Measurements from ENCODE around the gene FOXF1. TPM values are rescaled to one million over a fixed set of nuclear protein-coding genes. Genes with fewer than 3 reads are reported as not detected.

FOXF1 gene
- total and polyA plus RNA-seq, 4 donors = 0.56 to 1.2 (median 0.89) TPM

DNA sequence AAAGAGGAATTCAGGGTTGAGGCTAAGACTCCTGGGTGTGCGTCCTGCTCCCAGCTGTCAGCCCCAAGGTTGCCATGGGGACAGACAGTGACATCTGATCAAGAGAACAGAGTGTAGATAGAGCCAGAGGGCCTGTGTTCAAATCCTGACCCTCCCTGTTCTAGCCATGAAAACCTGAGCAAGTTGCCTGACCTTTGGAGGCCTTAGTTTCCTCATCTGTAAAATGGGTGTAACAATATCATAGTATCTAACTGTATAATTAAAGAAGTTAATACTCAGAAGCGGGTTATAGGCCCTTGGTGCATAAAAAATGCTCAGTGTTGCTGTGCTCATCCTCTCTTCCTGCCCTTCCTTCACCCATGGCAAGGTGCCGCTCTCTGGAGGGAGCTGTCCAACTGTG lies 28.7 kb upstream of the FOXF1 start:
- Histone ChIP-seq H3K9ac (ENCODE audit: low read depth in 1 of 2, low read length in 2 of 2) (no peak overlapping the region), H3K27ac (ENCODE audit: low read depth in 1 of 2, low read length in 2 of 2) (no peak overlapping the region), H3K4me3 (ENCODE audit: low read depth in 1 of 3, low read length in 3 of 3) (no peak overlapping the region), H3K36me3 (ENCODE audit: control insufficient read depth in 4 of 4, insufficient read depth in 3 of 4, low read depth in 1 of 4, low read length in 3 of 4) (no peaks in the 10 kb centered on the region), H3K9me3 (ENCODE audit: control insufficient read depth in 4 of 4, low read length in 3 of 4) (peaks cover 3 to 17% (median 16%) of the 10 kb centered on the region in 4 donors), H3K4me1 (ENCODE audit: control insufficient read depth in 4 of 4, insufficient read depth in 4 of 4, low read length in 3 of 4) (no peaks in the 10 kb centered on the region), H3K27me3 (ENCODE audit: control insufficient read depth in 4 of 4, insufficient read depth in 4 of 4, low read length in 3 of 4) (peaks cover 0 to 16% (median 8%) of the 10 kb centered on the region in 4 donors)
- no peak for DNase-seq (ENCODE audit: low spot score)
- TF ChIP-seq, protein P1, sequence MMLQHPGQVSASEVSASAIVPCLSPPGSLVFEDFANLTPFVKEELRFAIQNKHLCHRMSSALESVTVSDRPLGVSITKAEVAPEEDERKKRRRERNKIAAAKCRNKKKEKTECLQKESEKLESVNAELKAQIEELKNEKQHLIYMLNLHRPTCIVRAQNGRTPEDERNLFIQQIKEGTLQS (IDR thresholded peaks at IDR 0.05) = no peak
- TF ChIP-seq, protein P2, sequence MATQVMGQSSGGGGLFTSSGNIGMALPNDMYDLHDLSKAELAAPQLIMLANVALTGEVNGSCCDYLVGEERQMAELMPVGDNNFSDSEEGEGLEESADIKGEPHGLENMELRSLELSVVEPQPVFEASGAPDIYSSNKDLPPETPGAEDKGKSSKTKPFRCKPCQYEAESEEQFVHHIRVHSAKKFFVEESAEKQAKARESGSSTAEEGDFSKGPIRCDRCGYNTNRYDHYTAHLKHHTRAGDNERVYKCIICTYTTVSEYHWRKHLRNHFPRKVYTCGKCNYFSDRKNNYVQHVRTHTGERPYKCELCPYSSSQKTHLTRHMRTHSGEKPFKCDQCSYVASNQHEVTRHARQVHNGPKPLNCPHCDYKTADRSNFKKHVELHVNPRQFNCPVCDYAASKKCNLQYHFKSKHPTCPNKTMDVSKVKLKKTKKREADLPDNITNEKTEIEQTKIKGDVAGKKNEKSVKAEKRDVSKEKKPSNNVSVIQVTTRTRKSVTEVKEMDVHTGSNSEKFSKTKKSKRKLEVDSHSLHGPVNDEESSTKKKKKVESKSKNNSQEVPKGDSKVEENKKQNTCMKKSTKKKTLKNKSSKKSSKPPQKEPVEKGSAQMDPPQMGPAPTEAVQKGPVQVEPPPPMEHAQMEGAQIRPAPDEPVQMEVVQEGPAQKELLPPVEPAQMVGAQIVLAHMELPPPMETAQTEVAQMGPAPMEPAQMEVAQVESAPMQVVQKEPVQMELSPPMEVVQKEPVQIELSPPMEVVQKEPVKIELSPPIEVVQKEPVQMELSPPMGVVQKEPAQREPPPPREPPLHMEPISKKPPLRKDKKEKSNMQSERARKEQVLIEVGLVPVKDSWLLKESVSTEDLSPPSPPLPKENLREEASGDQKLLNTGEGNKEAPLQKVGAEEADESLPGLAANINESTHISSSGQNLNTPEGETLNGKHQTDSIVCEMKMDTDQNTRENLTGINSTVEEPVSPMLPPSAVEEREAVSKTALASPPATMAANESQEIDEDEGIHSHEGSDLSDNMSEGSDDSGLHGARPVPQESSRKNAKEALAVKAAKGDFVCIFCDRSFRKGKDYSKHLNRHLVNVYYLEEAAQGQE (IDR thresholded peaks at IDR 0.05) = no peak
- no peak for TF ChIP-seq NR2F2 (IDR thresholded peaks at IDR 0.05)
- TF ChIP-seq RXRA (IDR thresholded peaks at IDR 0.05) = no peak
- TF ChIP-seq, protein P3, sequence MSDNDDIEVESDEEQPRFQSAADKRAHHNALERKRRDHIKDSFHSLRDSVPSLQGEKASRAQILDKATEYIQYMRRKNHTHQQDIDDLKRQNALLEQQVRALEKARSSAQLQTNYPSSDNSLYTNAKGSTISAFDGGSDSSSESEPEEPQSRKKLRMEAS (IDR thresholded peaks at IDR 0.05) = no peak
- WGBS = 80% methylated on average over 3 of the region's 3 CpGs

GRCh38 chr16:86484240-86484639 lies 26.1 kb upstream of the FOXF1 start:
- H3K9ac ChIP-seq (ENCODE audit: low read depth in 1 of 2, low read length in 2 of 2) = no peak overlapping the region
- peaks cover 0 to 10% (median 7%) of the 10 kb centered on the region in 4 donors for H3K27me3 ChIP-seq (ENCODE audit: control insufficient read depth in 4 of 4, insufficient read depth in 4 of 4, low read length in 3 of 4)
- no peaks in the 10 kb centered on the region for H3K4me1 ChIP-seq (ENCODE audit: control insufficient read depth in 4 of 4, insufficient read depth in 4 of 4, low read length in 3 of 4)
- 51% methylated on average over 5 of the region's 5 CpGs for WGBS
- no peak overlapping the region for H3K4me3 ChIP-seq (ENCODE audit: low read depth in 1 of 3, low read length in 3 of 3)
- peaks cover 3 to 18% (median 16%) of the 10 kb centered on the region in 4 donors for H3K9me3 ChIP-seq (ENCODE audit: control insufficient read depth in 4 of 4, low read length in 3 of 4)
- DNase-seq (ENCODE audit: low spot score) = no peak
- no peak overlapping the region for H3K27ac ChIP-seq (ENCODE audit: low read depth in 1 of 2, low read length in 2 of 2)
- TF ChIP-seq, protein P1 (IDR thresholded peaks at IDR 0.05) = no peak
- TF ChIP-seq FOXA1 (IDR thresholded peaks at IDR 0.05) (no peak), EGR1 (IDR thresholded peaks at IDR 0.05; ENCODE audit: low read depth in 2 of 2) (no peak), RAD21 (IDR thresholded peaks at IDR 0.05) (no peak), ZBTB33 (IDR thresholded peaks at IDR 0.05) (no peak), JUND (IDR thresholded peaks at IDR 0.05) (no peak), HNF4A (conservative IDR thresholded peaks at IDR 0.05) (no peak), HNF4G (IDR thresholded peaks at IDR 0.05) (no peak), TAF1 (conservative IDR thresholded peaks at IDR 0.05) (no peak), SP1 (IDR thresholded peaks at IDR 0.05) (no peak), RXRA (IDR thresholded peaks at IDR 0.05) (no peak), FOXA2 (IDR thresholded peaks at IDR 0.05) (no peak), GABPA (IDR thresholded peaks at IDR 0.05 in 1 of 2, conservative IDR thresholded peaks at IDR 0.05 in 1 of 2) (no peak), NR2F2 (IDR thresholded peaks at IDR 0.05) (no peak), YY1 (IDR thresholded peaks at IDR 0.05) (no peak)
- TF ChIP-seq, protein P4, sequence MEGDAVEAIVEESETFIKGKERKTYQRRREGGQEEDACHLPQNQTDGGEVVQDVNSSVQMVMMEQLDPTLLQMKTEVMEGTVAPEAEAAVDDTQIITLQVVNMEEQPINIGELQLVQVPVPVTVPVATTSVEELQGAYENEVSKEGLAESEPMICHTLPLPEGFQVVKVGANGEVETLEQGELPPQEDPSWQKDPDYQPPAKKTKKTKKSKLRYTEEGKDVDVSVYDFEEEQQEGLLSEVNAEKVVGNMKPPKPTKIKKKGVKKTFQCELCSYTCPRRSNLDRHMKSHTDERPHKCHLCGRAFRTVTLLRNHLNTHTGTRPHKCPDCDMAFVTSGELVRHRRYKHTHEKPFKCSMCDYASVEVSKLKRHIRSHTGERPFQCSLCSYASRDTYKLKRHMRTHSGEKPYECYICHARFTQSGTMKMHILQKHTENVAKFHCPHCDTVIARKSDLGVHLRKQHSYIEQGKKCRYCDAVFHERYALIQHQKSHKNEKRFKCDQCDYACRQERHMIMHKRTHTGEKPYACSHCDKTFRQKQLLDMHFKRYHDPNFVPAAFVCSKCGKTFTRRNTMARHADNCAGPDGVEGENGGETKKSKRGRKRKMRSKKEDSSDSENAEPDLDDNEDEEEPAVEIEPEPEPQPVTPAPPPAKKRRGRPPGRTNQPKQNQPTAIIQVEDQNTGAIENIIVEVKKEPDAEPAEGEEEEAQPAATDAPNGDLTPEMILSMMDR (IDR thresholded peaks at IDR 0.05; ENCODE audit: low read depth, low read length, missing input control) = no peak
- TF ChIP-seq, protein P3 (IDR thresholded peaks at IDR 0.05) = no peak
- TF ChIP-seq, protein P2 (IDR thresholded peaks at IDR 0.05) = no peak
- H3K36me3 ChIP-seq (ENCODE audit: control insufficient read depth in 4 of 4, insufficient read depth in 3 of 4, low read depth in 1 of 4, low read length in 3 of 4) = no peaks in the 10 kb centered on the region

Data from liver (tissue), 9 donors.